MM.1S (cell line): Measurements from ENCODE around the gene PHF11.

Source experiments
- DNase-seq: peaks from one replicate; pipeline ENCODE4 v3.0.0-alpha.2; 2015
- H2AFZ ChIP-seq: fragments of 300-600 bp; sonication (generic); 2 replicates; pipeline ENCODE4 v1.6.0; 2016; ENCODE audit warnings: antibody characterized with exemption, low read length
- H3F3A ChIP-seq: fragments of 300-600 bp; sonication (generic); 2 replicates; pipeline ENCODE4 v1.6.1; 2016; ENCODE audit warnings: mild to moderate bottlenecking, antibody characterized with exemption, low read length, moderate library complexity, mixed read lengths; ENCODE audit not compliant: insufficient read depth
- H3K27ac ChIP-seq: fragments of 300-600 bp; sonication (generic); 2 replicates; pipeline ENCODE4 v1.5.1; 2016; ENCODE audit warnings: mild to moderate bottlenecking, low read length
- H3K27me3 ChIP-seq: fragments of 300-600 bp; sonication (generic); replicated peaks from 2 replicates; pipeline ENCODE4 v1.6.0; 2016; ENCODE audit warnings: low read length; ENCODE audit not compliant: insufficient read depth
- H3K36me3 ChIP-seq: fragments of 300-600 bp; sonication (generic); replicated peaks from 2 replicates; pipeline ENCODE4 v1.6.1; 2016; ENCODE audit warnings: mild to moderate bottlenecking, low read length, mixed read lengths; ENCODE audit not compliant: insufficient read depth
- H3K4me1 ChIP-seq: fragments of 300-600 bp; sonication (generic); 2 replicates; pipeline ENCODE4 v1.6.1; 2016; ENCODE audit warnings: low read length, mixed read lengths
- H3K4me2 ChIP-seq: fragments of 300-600 bp; sonication (generic); 2 replicates; pipeline ENCODE4 v1.6.0; 2016; ENCODE audit warnings: low read depth, low read length
- H3K4me3 ChIP-seq: fragments of 300-600 bp; sonication (generic); 2 replicates; pipeline ENCODE4 v1.5.1; 2016; ENCODE audit warnings: low read length, mixed read lengths
- H3K79me2 ChIP-seq: fragments of 300-600 bp; sonication (generic); 2 replicates; pipeline ENCODE4 v1.6.1; 2016; ENCODE audit warnings: mixed run types, low read length, mixed read lengths
- H3K9ac ChIP-seq: fragments of 300-600 bp; sonication (generic); 2 replicates; pipeline ENCODE4 v1.6.1; 2016; ENCODE audit warnings: low read length, mixed read lengths
- H3K9me2 ChIP-seq: fragments of 300-600 bp; sonication (generic); replicated peaks from 2 replicates; pipeline ENCODE4 v1.6.1; 2016; ENCODE audit warnings: mild to moderate bottlenecking, low read length, mixed read lengths; ENCODE audit not compliant: insufficient read depth
- H3K9me3 ChIP-seq: fragments of 300-600 bp; sonication (generic); replicated peaks from 2 replicates; pipeline ENCODE4 v1.6.1; 2016; ENCODE audit warnings: mild to moderate bottlenecking, low read length, mixed read lengths; ENCODE audit not compliant: insufficient read depth
- H4K20me1 ChIP-seq: fragments of 300-600 bp; sonication (generic); 2 replicates; pipeline ENCODE4 v1.6.1; 2016; ENCODE audit warnings: mild to moderate bottlenecking, low read length, moderate library complexity, mixed read lengths; ENCODE audit not compliant: insufficient read depth
- EZH2 ChIP-seq: fragments of 300-600 bp; sonication (generic); optimal IDR thresholded peaks from 2 replicates; pipeline ENCODE3; 2017; ENCODE audit warnings: low read depth, mild to moderate bottlenecking, antibody characterized with exemption, low read length, mixed read lengths
- EZH2phosphoT487 ChIP-seq: fragments of 300-600 bp; sonication (generic); IDR thresholded peaks from 2 replicates; pipeline ENCODE4 v1.6.1; 2018; ENCODE audit warnings: antibody characterized with exemption, low read length
- TF ChIP-seq, protein P1 (sequence below): fragments of 300-600 bp; sonication (generic); IDR thresholded peaks from 2 replicates; pipeline ENCODE4 v1.5.1; 2016; ENCODE audit warnings: antibody characterized with exemption, low read length, mixed read lengths

PHF11 gene

GRCh38 chr13:49550942-49551644 is 55.3 kb downstream of the PHF11 start:
- H3K4me2 ChIP-seq, result no peak overlapping the region
- no peak for DNase-seq
- H3K79me2 ChIP-seq, result no peaks in the 10 kb centered on the region
- H3K9ac ChIP-seq, result no peak overlapping the region
- no peaks in the 10 kb centered on the region for H3F3A ChIP-seq
- no peak overlapping the region for H3K4me3 ChIP-seq
- no peaks in the 10 kb centered on the region for H3K9me3 ChIP-seq
- no peaks in the 10 kb centered on the region for H3K4me1 ChIP-seq
- TF ChIP-seq, protein P1, sequence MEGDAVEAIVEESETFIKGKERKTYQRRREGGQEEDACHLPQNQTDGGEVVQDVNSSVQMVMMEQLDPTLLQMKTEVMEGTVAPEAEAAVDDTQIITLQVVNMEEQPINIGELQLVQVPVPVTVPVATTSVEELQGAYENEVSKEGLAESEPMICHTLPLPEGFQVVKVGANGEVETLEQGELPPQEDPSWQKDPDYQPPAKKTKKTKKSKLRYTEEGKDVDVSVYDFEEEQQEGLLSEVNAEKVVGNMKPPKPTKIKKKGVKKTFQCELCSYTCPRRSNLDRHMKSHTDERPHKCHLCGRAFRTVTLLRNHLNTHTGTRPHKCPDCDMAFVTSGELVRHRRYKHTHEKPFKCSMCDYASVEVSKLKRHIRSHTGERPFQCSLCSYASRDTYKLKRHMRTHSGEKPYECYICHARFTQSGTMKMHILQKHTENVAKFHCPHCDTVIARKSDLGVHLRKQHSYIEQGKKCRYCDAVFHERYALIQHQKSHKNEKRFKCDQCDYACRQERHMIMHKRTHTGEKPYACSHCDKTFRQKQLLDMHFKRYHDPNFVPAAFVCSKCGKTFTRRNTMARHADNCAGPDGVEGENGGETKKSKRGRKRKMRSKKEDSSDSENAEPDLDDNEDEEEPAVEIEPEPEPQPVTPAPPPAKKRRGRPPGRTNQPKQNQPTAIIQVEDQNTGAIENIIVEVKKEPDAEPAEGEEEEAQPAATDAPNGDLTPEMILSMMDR, result no peak
- TF ChIP-seq EZH2, result no peak
- TF ChIP-seq EZH2phosphoT487, result no peak
- no peaks in the 10 kb centered on the region for H4K20me1 ChIP-seq
- H3K36me3 ChIP-seq, result no peaks in the 10 kb centered on the region
- H3K27ac ChIP-seq, result no peak overlapping the region
- no peak overlapping the region for H2AFZ ChIP-seq
- H3K27me3 ChIP-seq, result no peaks in the 10 kb centered on the region
- no peaks in the 10 kb centered on the region for H3K9me2 ChIP-seq

GRCh38 chr13:49553888-49554287 is 58.1 kb downstream of the PHF11 start:
- H3K4me3 ChIP-seq, result no peak overlapping the region
- no peaks in the 10 kb centered on the region for H3K36me3 ChIP-seq
- no peaks in the 10 kb centered on the region for H3K27me3 ChIP-seq
- no peak overlapping the region for H3K9ac ChIP-seq
- no peaks in the 10 kb centered on the region for H4K20me1 ChIP-seq
- H3K4me1 ChIP-seq, result no peaks in the 10 kb centered on the region
- H3K79me2 ChIP-seq, result no peaks in the 10 kb centered on the region
- no peaks in the 10 kb centered on the region for H3K9me3 ChIP-seq
- H2AFZ ChIP-seq, result no peak overlapping the region
- no peak overlapping the region for H3K27ac ChIP-seq
- no peaks in the 10 kb centered on the region for H3F3A ChIP-seq
- no peak for TF ChIP-seq EZH2phosphoT487
- no peaks in the 10 kb centered on the region for H3K9me2 ChIP-seq
- H3K4me2 ChIP-seq, result no peak overlapping the region
- no peak for DNase-seq

DNA sequence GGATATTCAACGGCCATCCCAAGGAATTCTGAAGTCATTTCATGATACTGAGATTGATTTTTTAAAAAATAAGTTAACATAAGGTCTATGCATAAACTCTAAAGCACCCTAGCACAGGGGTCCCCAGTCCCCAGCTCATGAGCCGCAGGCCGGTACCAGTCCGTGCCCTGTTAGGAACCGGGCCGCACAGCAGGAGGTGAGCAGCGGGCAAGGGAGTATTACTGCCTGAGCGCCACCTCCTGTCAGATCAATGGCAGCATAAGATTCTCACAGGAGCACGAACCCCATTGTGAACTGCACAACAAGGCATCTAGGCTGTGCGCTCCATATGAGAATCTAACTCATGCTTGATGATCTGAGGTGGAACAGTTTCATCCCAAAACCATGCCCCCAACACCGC is 58.6 kb downstream of the PHF11 start:
- H3K9ac ChIP-seq, result no peak overlapping the region
- no peaks in the 10 kb centered on the region for H3K36me3 ChIP-seq
- no peak overlapping the region for H3K4me2 ChIP-seq
- H2AFZ ChIP-seq, result no peak overlapping the region
- H4K20me1 ChIP-seq, result no peaks in the 10 kb centered on the region
- no peaks in the 10 kb centered on the region for H3F3A ChIP-seq
- H3K4me1 ChIP-seq, result no peaks in the 10 kb centered on the region
- no peak overlapping the region for H3K27ac ChIP-seq
- no peaks in the 10 kb centered on the region for H3K79me2 ChIP-seq
- no peaks in the 10 kb centered on the region for H3K9me3 ChIP-seq
- TF ChIP-seq, protein P1, result no peak
- no peak overlapping the region for H3K4me3 ChIP-seq
- no peak for DNase-seq
- no peaks in the 10 kb centered on the region for H3K9me2 ChIP-seq
- no peaks in the 10 kb centered on the region for H3K27me3 ChIP-seq

GRCh38 chr13:49559006-49559405 is 63.3 kb downstream of the PHF11 start:
- H3K4me2 ChIP-seq, result no peak overlapping the region
- H3K36me3 ChIP-seq, result no peaks in the 10 kb centered on the region
- H3F3A ChIP-seq, result no peaks in the 10 kb centered on the region
- H3K9me3 ChIP-seq, result no peaks in the 10 kb centered on the region
- no peak for DNase-seq
- H3K4me3 ChIP-seq, result no peak overlapping the region
- no peak overlapping the region for H2AFZ ChIP-seq
- no peak overlapping the region for H3K9ac ChIP-seq
- no peaks in the 10 kb centered on the region for H4K20me1 ChIP-seq
- H3K27me3 ChIP-seq, result no peaks in the 10 kb centered on the region
- TF ChIP-seq EZH2 (no peak), EZH2phosphoT487 (no peak)
- TF ChIP-seq, protein P1, result no peak
- no peak overlapping the region for H3K27ac ChIP-seq
- H3K79me2 ChIP-seq, result no peaks in the 10 kb centered on the region
- no peaks in the 10 kb centered on the region for H3K9me2 ChIP-seq
- no peaks in the 10 kb centered on the region for H3K4me1 ChIP-seq
